SK-N-MC (cell line): ENCODE data around the gene SEPHS1.

Experiments
- DNase-seq: peaks from one replicate; pipeline ENCODE4 v3.0.0-alpha.2; 2011; ENCODE audit warnings: low read depth, low spot score
- H3K27ac ChIP-seq: fragments of 200-600 bp; sonication (generic); 2 replicates; pipeline ENCODE4 v1.5.1; 2016; ENCODE audit warnings: mixed run types
- H3K36me3 ChIP-seq: fragments of 200-600 bp; sonication (generic); 2 replicates; pipeline ENCODE4 v1.6.1; 2017; ENCODE audit warnings: antibody characterized with exemption, low read length, mixed read lengths; ENCODE audit not compliant: insufficient read depth
- H3K4me3 ChIP-seq: fragments of 200-600 bp; sonication (generic); 2 replicates; pipeline ENCODE4 v1.5.1; 2016
- H3K9ac ChIP-seq: fragments of 200-600 bp; sonication (generic); 2 replicates; pipeline ENCODE4 v1.8.0; 2017; ENCODE audit warnings: mixed run types, mixed read lengths; ENCODE audit not compliant: insufficient read length
- H3K9me3 ChIP-seq: fragments of 200-600 bp; sonication (generic); 2 replicates; pipeline ENCODE4 v1.6.1; 2017; ENCODE audit warnings: low read depth, mild to moderate bottlenecking, antibody characterized with exemption, low read length, moderate library complexity, mixed read lengths
- EZH2 ChIP-seq: fragments of 200-600 bp; sonication (generic); IDR thresholded peaks from one replicate; pipeline ENCODE4 v1.6.1; 2017; ENCODE audit warnings: antibody characterized with exemption
- FOXP2 ChIP-seq: optimal IDR thresholded peaks from 2 replicates; pipeline ENCODE3; 2011; ENCODE audit warnings: mild to moderate bottlenecking, moderate library complexity; ENCODE audit not compliant: insufficient read depth; ENCODE audit errors: extremely low read length, control extremely low read depth
- POLR2AphosphoS5 ChIP-seq: IDR thresholded peaks from 2 replicates; pipeline ENCODE4 v1.6.1; 2012; ENCODE audit warnings: mild to moderate bottlenecking, low read depth, low read length, borderline replicate concordance

The SEPHS1 gene

GRCh38 chr10:13309792-13310191 lies 38.3 kb downstream of the SEPHS1 start:
- no peak for DNase-seq
- H3K36me3 ChIP-seq, result no peaks in the 10 kb centered on the region
- H3K4me3 ChIP-seq, result no peak overlapping the region
- H3K27ac ChIP-seq, result no peak overlapping the region
- TF ChIP-seq FOXP2 (no peak), POLR2AphosphoS5 (no peak), EZH2 (no peak)
- H3K9ac ChIP-seq, result no peak overlapping the region
- no peaks in the 10 kb centered on the region for H3K9me3 ChIP-seq

- no peak for TF ChIP-seq FOXP2
- TF ChIP-seq POLR2AphosphoS5, result no peak
- no peak for TF ChIP-seq EZH2
- Histone ChIP-seq H3K36me3 (no peaks in the 10 kb centered on the region), H3K27ac (no peak overlapping the region), H3K9ac (no peak overlapping the region), H3K4me3 (no peak overlapping the region), H3K9me3 (no peaks in the 10 kb centered on the region)
- no peak for DNase-seq
Measured at GRCh38 chr10:13308096-13308495, 40.0 kb downstream of the SEPHS1 start.

GRCh38 chr10:13306103-13306502 lies 42.0 kb downstream of the SEPHS1 start:
- Histone ChIP-seq H3K36me3 (no peaks in the 10 kb centered on the region), H3K27ac (no peak overlapping the region), H3K9ac (no peak overlapping the region), H3K9me3 (no peaks in the 10 kb centered on the region), H3K4me3 (no peak overlapping the region)
- no peak for DNase-seq
- TF ChIP-seq POLR2AphosphoS5 (no peak), EZH2 (no peak), FOXP2 (no peak)

GRCh38 chr10:13302821-13303555 lies 45.1 kb downstream of the SEPHS1 start:
- no peak for DNase-seq
- no peaks in the 10 kb centered on the region for H3K9me3 ChIP-seq
- H3K27ac ChIP-seq, result no peak overlapping the region
- no peak overlapping the region; the same call in 1 of the 2 replicates for H3K4me3 ChIP-seq
- TF ChIP-seq FOXP2 (no peak), EZH2 (no peak), POLR2AphosphoS5 (no peak)
- H3K9ac ChIP-seq, result no peak overlapping the region
- H3K36me3 ChIP-seq, result no peaks in the 10 kb centered on the region

- peak within 1 kb of the TSS; percentile 57 for H3K4me3 ChIP-seq
- H3K9me3 ChIP-seq, result no peaks in the 10 kb centered on the region
- DNase-seq, result no peak
- TF ChIP-seq FOXP2, result no peak
- peak; percentile 44; the same call in 1 of the 2 replicates for TF ChIP-seq POLR2AphosphoS5
- no peak within 1 kb of the TSS for H3K9ac ChIP-seq
- no peaks in the 10 kb centered on the region for H3K36me3 ChIP-seq
- H3K27ac ChIP-seq, result no peak within 1 kb of the TSS
Measured at GRCh38 chr10:13299437-13300287, 48.4 kb downstream of the SEPHS1 start, which contains the start of gene PHYH. PHYH (minus strand) TSS chr10:13300064; CDS start chr10:13300042, 22 bp downstream.

GRCh38 chr10:13298748-13299436 lies 49.2 kb downstream of the SEPHS1 start:
- H3K36me3 ChIP-seq, result no peaks in the 10 kb centered on the region
- H3K9ac ChIP-seq, result no peak overlapping the region
- no peak overlapping the region for H3K4me3 ChIP-seq
- no peaks in the 10 kb centered on the region for H3K9me3 ChIP-seq
- no peak for DNase-seq
- no peak for TF ChIP-seq EZH2
- TF ChIP-seq FOXP2, result no peak
- TF ChIP-seq POLR2AphosphoS5, result no peak
- H3K27ac ChIP-seq, result no peak overlapping the region

GRCh38 chr10:13296476-13296875 lies 51.6 kb downstream of the SEPHS1 start:
- Histone ChIP-seq H3K9me3 (no peaks in the 10 kb centered on the region), H3K27ac (no peak overlapping the region), H3K36me3 (no peaks in the 10 kb centered on the region), H3K4me3 (no peak overlapping the region), H3K9ac (no peak overlapping the region)
- no peak for TF ChIP-seq POLR2AphosphoS5
- no peak for TF ChIP-seq FOXP2
- no peak for TF ChIP-seq EZH2
- no peak for DNase-seq

GRCh38 chr10:13294784-13295183 lies 53.3 kb downstream of the SEPHS1 start:
- Histone ChIP-seq H3K9ac (no peak overlapping the region), H3K36me3 (no peaks in the 10 kb centered on the region), H3K9me3 (no peaks in the 10 kb centered on the region), H3K4me3 (no peak overlapping the region), H3K27ac (no peak overlapping the region)
- no peak for TF ChIP-seq EZH2
- no peak for TF ChIP-seq FOXP2
- TF ChIP-seq POLR2AphosphoS5, result no peak
- no peak for DNase-seq
